ENCODE measurements around the gene URM1.
"Not testable (repeated sequence)": the region's sequence is repeated elsewhere in the genome, so short reads cannot be mapped to it uniquely, and the experiment has no call there.

Gene URM1

GRCh38 chr9:128416432-128417019, 45.4 kb downstream of the URM1 start:
- no peak for TF ChIP-seq CTCF (conservative IDR thresholded peaks at IDR 0.05; ENCODE audit: low read depth, low read length)
- DNase-seq (ENCODE audit: low read depth), result no peak
- H3K4me3 ChIP-seq (ENCODE audit: low read length), result no peak overlapping the region

GRCh38 chr9:128419061-128419925, 48.1 kb downstream of the URM1 start:
- TF ChIP-seq CTCF (conservative IDR thresholded peaks at IDR 0.05; ENCODE audit: low read depth, low read length), result no peak
- no peak overlapping the region for H3K4me3 ChIP-seq (ENCODE audit: low read length)
- DNase-seq (ENCODE audit: low read depth), result peak; percentile 20

GRCh38 chr9:128420060-128420650, 49.0 kb downstream of the URM1 start:
- H3K4me3 ChIP-seq (ENCODE audit: low read length), result peak overlapping the region; percentile 64
- TF ChIP-seq CTCF (conservative IDR thresholded peaks at IDR 0.05; ENCODE audit: low read depth, low read length), result peak; percentile 69
- DNase-seq (ENCODE audit: low read depth), result no peak

- H3K4me3 ChIP-seq (ENCODE audit: low read length), result peak within 1 kb of the TSS; percentile 64
- TF ChIP-seq CTCF (conservative IDR thresholded peaks at IDR 0.05; ENCODE audit: low read depth, low read length), result peak; percentile 20
- DNase-seq (ENCODE audit: low read depth), result no peak
Measured at GRCh38 chr9:128420651-128421481, 49.7 kb downstream of the URM1 start, which contains the start of gene CERCAM. CERCAM (plus strand) TSS chr9:128420857; CDS start chr9:128420878, 21 bp downstream.

GRCh38 chr9:128421482-128421996, 50.4 kb downstream of the URM1 start:
- no peak for DNase-seq (ENCODE audit: low read depth)
- peak overlapping the region; percentile 64 for H3K4me3 ChIP-seq (ENCODE audit: low read length)
- no peak for TF ChIP-seq CTCF (conservative IDR thresholded peaks at IDR 0.05; ENCODE audit: low read depth, low read length)

GRCh38 chr9:128422022-128422782, 51.0 kb downstream of the URM1 start:
- DNase-seq (ENCODE audit: low read depth); H3K4me3 ChIP-seq (ENCODE audit: low read length): not testable (repeated sequence)
